NB4 (cell line): ENCODE data around the gene FAM184B.

Experiments used
- CTCF ChIP-seq: IDR thresholded peaks from one replicate; pipeline ENCODE4 v1.5.1; 2012; ENCODE audit warnings: low read depth, low read length
- MYC ChIP-seq: IDR thresholded peaks from 2 replicates; pipeline ENCODE4 v1.6.1; 2011; ENCODE audit warnings: low read depth, low read length
- POLR2A ChIP-seq: IDR thresholded peaks from 2 replicates; pipeline ENCODE4 v1.6.1; 2011; ENCODE audit warnings: mild to moderate bottlenecking; ENCODE audit not compliant: insufficient read length; ENCODE audit errors: extremely low read depth

- no peak for TF ChIP-seq POLR2A
- TF ChIP-seq MYC, result no peak
- no peak for TF ChIP-seq CTCF
Observed at GRCh38 chr4:17712166-17712565, 69.3 kb downstream of the FAM184B start.
